HG02623 (cell line): Measurements from ENCODE around the gene JAK1.
"Not testable (repeated sequence)": the region's sequence is repeated elsewhere in the genome, so short reads cannot be mapped to it uniquely, and the experiment has no call there.

Experiments used
- ATAC-seq: cut with Tn5 transposase; IDR thresholded peaks from one replicate; pipeline ENCODE4 v1.9.1; 2021; ENCODE audit warnings: moderate library complexity; ENCODE audit not compliant: unreplicated experiment

Gene JAK1

GRCh38 chr1:64844175-64844574, 122.2 kb downstream of the JAK1 start:
- ATAC-seq, result no peak

- ATAC-seq, result no peak
Observed at GRCh38 chr1:64843675-64844074, 122.7 kb downstream of the JAK1 start.

GRCh38 chr1:64842224-64842623, 124.1 kb downstream of the JAK1 start:
- no peak for ATAC-seq

GRCh38 chr1:64841330-64842065, 124.9 kb downstream of the JAK1 start:
- ATAC-seq, result no peak

GRCh38 chr1:64839732-64840405, 126.5 kb downstream of the JAK1 start:
- no peak for ATAC-seq

- no peak for ATAC-seq
Observed at GRCh38 chr1:64839261-64839660, 127.1 kb downstream of the JAK1 start.

- no peak for ATAC-seq
Observed at GRCh38 chr1:64838486-64838885, 127.9 kb downstream of the JAK1 start.

GRCh38 chr1:64836802-64837201, 129.5 kb downstream of the JAK1 start:
- ATAC-seq, result no peak

- ATAC-seq, result no peak
Observed at GRCh38 chr1:64834734-64835133, 131.6 kb downstream of the JAK1 start.

GRCh38 chr1:64830030-64830651, 136.2 kb downstream of the JAK1 start:
- no peak for ATAC-seq

- ATAC-seq, result no peak
Observed at GRCh38 chr1:64829411-64830029, 136.8 kb downstream of the JAK1 start.

- ATAC-seq, result no peak
Observed at GRCh38 chr1:64828829-64829228, 137.5 kb downstream of the JAK1 start.

- no peak for ATAC-seq
Observed at GRCh38 chr1:64826991-64827390, 139.4 kb downstream of the JAK1 start.

- ATAC-seq, result no peak
Observed at GRCh38 chr1:64823691-64824476, 142.5 kb downstream of the JAK1 start.

- ATAC-seq, result no peak
Observed at GRCh38 chr1:64822621-64823020, 143.7 kb downstream of the JAK1 start.

GRCh38 chr1:64820572-64820971, 145.8 kb downstream of the JAK1 start:
- not testable (repeated sequence) for ATAC-seq

- ATAC-seq, result not testable (repeated sequence)
Observed at GRCh38 chr1:64817364-64817763, 149.0 kb downstream of the JAK1 start.

- no peak for ATAC-seq
Observed at GRCh38 chr1:64814427-64814826, 151.9 kb downstream of the JAK1 start.

- ATAC-seq, result no peak
Observed at GRCh38 chr1:64811131-64811530, 155.2 kb downstream of the JAK1 start.

- no peak for ATAC-seq
Observed at GRCh38 chr1:64810001-64810400, 156.3 kb downstream of the JAK1 start.

GRCh38 chr1:64809309-64809708, 157.0 kb downstream of the JAK1 start:
- no peak for ATAC-seq
